ENCODE results near the gene IL17C. TPM values are rescaled to one million over a fixed set of nuclear protein-coding genes. Genes with fewer than 3 reads are reported as not detected.
A peak's percentile ranks its signal among the peaks of the same experiment; 100 is the strongest.

The IL17C gene
- total RNA-seq, 1 donor from 2014 or later, result not detected

- Histone ChIP-seq H3K9me3 (no peaks in the 10 kb centered on the region), H3K4me1 (peaks cover 21% of the 10 kb centered on the region), H3K4me3 (no peak overlapping the region), H3K27me3 (no peaks in the 10 kb centered on the region), H3K27ac (peak overlapping the region; percentile 73), H3K36me3 (peaks cover 38% of the 10 kb centered on the region)
- intact Hi-C loops (cut with DNase I), result no loop called here
- ATAC-seq (peak; percentile 89), DNase-seq (peak; percentile 85)
- TF ChIP-seq CTCF (IDR thresholded peaks at IDR 0.05), result no peak
Observed at GRCh38 chr16:88599092-88599733, 39.2 kb upstream of the IL17C start.

GRCh38 chr16:88599825-88600538, 38.4 kb upstream of the IL17C start:
- DNase-seq, result peak; percentile 78
- Histone ChIP-seq H3K4me1 (peaks cover 21% of the 10 kb centered on the region), H3K9me3 (no peaks in the 10 kb centered on the region), H3K4me3 (no peak overlapping the region), H3K36me3 (peaks cover 38% of the 10 kb centered on the region), H3K27me3 (no peaks in the 10 kb centered on the region), H3K27ac (peak overlapping the region; percentile 73)
- intact Hi-C loops (cut with DNase I), result no loop called here
- no peak for ATAC-seq
- no peak for TF ChIP-seq CTCF (IDR thresholded peaks at IDR 0.05)

GRCh38 chr16:88600539-88600896, 37.9 kb upstream of the IL17C start:
- H3K36me3 ChIP-seq, result peaks cover 40% of the 10 kb centered on the region
- H3K27me3 ChIP-seq, result no peaks in the 10 kb centered on the region
- DNase-seq (no peak), ATAC-seq (no peak)
- no peaks in the 10 kb centered on the region for H3K9me3 ChIP-seq
- H3K4me1 ChIP-seq, result peaks cover 21% of the 10 kb centered on the region
- H3K27ac ChIP-seq, result peak overlapping the region; percentile 73
- intact Hi-C loops (cut with DNase I), result no loop called here
- no peak for TF ChIP-seq CTCF (IDR thresholded peaks at IDR 0.05)
- no peak overlapping the region for H3K4me3 ChIP-seq

- Histone ChIP-seq H3K4me3 (no peak overlapping the region), H3K9me3 (no peaks in the 10 kb centered on the region), H3K27me3 (no peaks in the 10 kb centered on the region), H3K36me3 (peaks cover 49% of the 10 kb centered on the region), H3K4me1 (peaks cover 21% of the 10 kb centered on the region), H3K27ac (no peak overlapping the region)
- intact Hi-C loops (cut with DNase I), result no loop called here
- ATAC-seq (peak; percentile 14), DNase-seq (no peak)
- no peak for TF ChIP-seq CTCF (IDR thresholded peaks at IDR 0.05)
Observed at GRCh38 chr16:88601313-88602036, 36.9 kb upstream of the IL17C start.

GRCh38 chr16:88602091-88602490, 36.3 kb upstream of the IL17C start:
- peak; percentile 57 for ATAC-seq
- no peaks in the 10 kb centered on the region for H3K27me3 ChIP-seq
- peaks cover 56% of the 10 kb centered on the region for H3K36me3 ChIP-seq
- no peak overlapping the region for H3K27ac ChIP-seq
- H3K9me3 ChIP-seq, result no peaks in the 10 kb centered on the region
- H3K4me1 ChIP-seq, result peaks cover 21% of the 10 kb centered on the region
- DNase-seq, result peak; percentile 82
- TF ChIP-seq CTCF (IDR thresholded peaks at IDR 0.05), result no peak
- H3K4me3 ChIP-seq, result no peak overlapping the region
- intact Hi-C loops (cut with DNase I), result no loop called here

All from upper lobe of right lung (tissue), 1 donor.